H9 (cell line): ENCODE results near the gene IL31RA. TPM values are rescaled to one million over a fixed set of nuclear protein-coding genes. Genes with fewer than 3 reads are reported as not detected.

Source experiments
- DNase-seq: peaks from one replicate; pipeline ENCODE4 v3.0.0-alpha.2; 2017
- H2AFZ ChIP-seq: one replicate; pipeline ENCODE4 v1.6.1; 2013; ENCODE audit warnings: mild to moderate bottlenecking, low read length, control low read depth, moderate library complexity
- H2AK5ac ChIP-seq: 2 replicates; pipeline ENCODE4 v1.6.1; 2013; ENCODE audit warnings: low read length, control low read depth, mixed read lengths; ENCODE audit not compliant: insufficient read length
- H2BK120ac ChIP-seq: one replicate; pipeline ENCODE4 v1.6.1; 2013; ENCODE audit warnings: low read depth, mild to moderate bottlenecking, low read length, control low read depth, inconsistent platforms; ENCODE audit not compliant: poor library complexity, severe bottlenecking
- H2BK12ac ChIP-seq: 2 replicates; pipeline ENCODE4 v1.6.1; 2013; ENCODE audit warnings: low read length, control low read depth, mixed read lengths, low read depth; ENCODE audit not compliant: insufficient read length
- H2BK15ac ChIP-seq: 2 replicates; pipeline ENCODE4 v1.6.1; 2013; ENCODE audit warnings: low read depth, low read length, control low read depth
- H2BK20ac ChIP-seq: one replicate; pipeline ENCODE4 v1.6.1; 2013; ENCODE audit warnings: low read depth, mild to moderate bottlenecking, low read length, control low read depth, inconsistent platforms; ENCODE audit not compliant: poor library complexity, severe bottlenecking
- H2BK5ac ChIP-seq: 2 replicates; pipeline ENCODE4 v1.6.1; 2013; ENCODE audit warnings: low read length, control low read depth, mixed read lengths; ENCODE audit not compliant: insufficient read length
- H3K14ac ChIP-seq: 2 replicates; pipeline ENCODE4 v1.6.1; 2013; ENCODE audit warnings: low read length, control low read depth; ENCODE audit not compliant: insufficient read depth
- H3K18ac ChIP-seq: 2 replicates; pipeline ENCODE4 v1.6.1; 2013; ENCODE audit warnings: low read depth, mild to moderate bottlenecking, mixed read lengths, low read length, control low read depth; ENCODE audit not compliant: insufficient read length
- H3K23ac ChIP-seq: 2 replicates; pipeline ENCODE4 v1.6.1; 2013; ENCODE audit warnings: low read length, control low read depth, mixed read lengths, low read depth; ENCODE audit not compliant: insufficient read length
- H3K23me2 ChIP-seq: 2 replicates; pipeline ENCODE4 v1.6.1; 2013; ENCODE audit warnings: low read depth, mild to moderate bottlenecking, mixed read lengths, low read length, control low read depth; ENCODE audit not compliant: insufficient read length, poor library complexity, severe bottlenecking
- H3K27ac ChIP-seq: 2 replicates; pipeline ENCODE4 v1.5.1; 2013; ENCODE audit warnings: low read length, control low read depth, mixed read lengths, low read depth; ENCODE audit not compliant: insufficient read length
- H3K27me3 ChIP-seq: 2 replicates; pipeline ENCODE4 v1.6.1; 2013; ENCODE audit warnings: low read length, control low read depth, inconsistent platforms; ENCODE audit not compliant: insufficient read depth
- H3K4ac ChIP-seq: 2 replicates; pipeline ENCODE4 v1.6.1; 2013; ENCODE audit warnings: low read depth, mild to moderate bottlenecking, control low read depth, inconsistent platforms, low read length, moderate library complexity
- H3K4me1 ChIP-seq: 2 replicates; pipeline ENCODE4 v1.6.1; 2013; ENCODE audit warnings: low read length, control low read depth, inconsistent platforms; ENCODE audit not compliant: insufficient read depth
- H3K4me2 ChIP-seq: 2 replicates; pipeline ENCODE4 v1.6.1; 2013; ENCODE audit warnings: low read length, control low read depth, mixed read lengths; ENCODE audit not compliant: insufficient read length, insufficient read depth
- H3K56ac ChIP-seq: 2 replicates; pipeline ENCODE4 v1.6.1; 2013; ENCODE audit warnings: low read depth, mild to moderate bottlenecking, mixed read lengths, low read length, control low read depth; ENCODE audit not compliant: insufficient read length
- H3K79me1 ChIP-seq: 2 replicates; pipeline ENCODE4 v1.6.1; 2013; ENCODE audit warnings: low read depth, mild to moderate bottlenecking, moderate library complexity, low read length, control low read depth, inconsistent platforms; ENCODE audit not compliant: insufficient read depth, poor library complexity, severe bottlenecking
- H3K79me2 ChIP-seq: 2 replicates; pipeline ENCODE4 v1.6.1; 2013; ENCODE audit warnings: low read length, control low read depth, inconsistent platforms; ENCODE audit not compliant: insufficient read depth
- H3K9ac ChIP-seq: 2 replicates; pipeline ENCODE4 v1.6.1; 2013; ENCODE audit warnings: low read length, control low read depth, mixed read lengths; ENCODE audit not compliant: insufficient read length; ENCODE audit errors: extremely low read depth
- H3K9me3 ChIP-seq: one replicate; pipeline ENCODE4 v1.6.1; 2013; ENCODE audit warnings: low read depth, low read length, inconsistent platforms; ENCODE audit not compliant: control insufficient read depth
- H3T11ph ChIP-seq: one replicate; pipeline ENCODE4 v1.6.1; 2013; ENCODE audit warnings: mild to moderate bottlenecking, low read length, control low read depth, inconsistent platforms
- H4K20me1 ChIP-seq: one replicate; pipeline ENCODE4 v1.6.1; 2013; ENCODE audit not compliant: control insufficient read depth, insufficient read length, insufficient read depth
- H4K5ac ChIP-seq: 2 replicates; pipeline ENCODE4 v1.6.1; 2013; ENCODE audit warnings: low read depth, mild to moderate bottlenecking, mixed read lengths, low read length, control low read depth; ENCODE audit not compliant: insufficient read length
- H4K8ac ChIP-seq: replicated peaks from 2 replicates; pipeline ENCODE4 v1.6.1; 2013; ENCODE audit warnings: low read length, control low read depth, mixed read lengths, low read depth; ENCODE audit not compliant: insufficient read length
- H4K91ac ChIP-seq: 2 replicates; pipeline ENCODE4 v1.6.1; 2013; ENCODE audit warnings: low read depth, mild to moderate bottlenecking, moderate library complexity, mixed read lengths, low read length, control low read depth; ENCODE audit not compliant: insufficient read length
- H3K27ac Mint-ChIP-seq, 3 experiments: 2 replicates in 2 of 3; 3 replicates in 1 of 3; pipeline ENCODE4 v1.8.0; 2020 to 2021; ENCODE audit warnings: mixed read lengths in 3 of 3, mild to moderate bottlenecking in 1 of 3, moderate library complexity in 1 of 3
- H3K27me3 Mint-ChIP-seq: 2 replicates; pipeline ENCODE4 v1.8.0; 2021; ENCODE audit warnings: low read depth, mild to moderate bottlenecking, moderate library complexity, mixed read lengths
- H3K36me3 Mint-ChIP-seq, 3 experiments: 2 replicates in 2 of 3; 3 replicates in 1 of 3; pipeline ENCODE4 v1.8.0; 2020 to 2021; ENCODE audit warnings: low read depth in 3 of 3, mixed read lengths in 3 of 3; ENCODE audit not compliant: insufficient read depth in 1 of 3
- H3K4me1 Mint-ChIP-seq, 2 experiments: 2 replicates each; pipeline ENCODE4 v1.8.0; 2020; ENCODE audit warnings: mixed read lengths in 2 of 2
- H3K4me3 Mint-ChIP-seq, 2 experiments: 2 replicates in 1 of 2; 3 replicates in 1 of 2; pipeline ENCODE4 v1.8.0; 2020 to 2021; ENCODE audit warnings: mild to moderate bottlenecking in 2 of 2, mixed read lengths in 2 of 2, moderate library complexity in 1 of 2
- H3K9me3 Mint-ChIP-seq, 2 experiments: 2 replicates in 1 of 2; 3 replicates in 1 of 2; pipeline ENCODE4 v1.8.0; 2020; ENCODE audit warnings: mild to moderate bottlenecking in 2 of 2, mixed read lengths in 2 of 2, moderate library complexity in 1 of 2
- WGBS: extraction: QIAGEN DNeasy Blood & Tissue Kit; methylation state at CpG from one replicate; pipeline ENCODE4 v1.1.7; 2013; ENCODE audit warnings: missing lambda C conversion rate, low lambda C conversion rate, mixed read lengths; ENCODE audit not compliant: insufficient read length; ENCODE audit errors: extremely low coverage; 5-methylcytosine and 5-hydroxymethylcytosine counted together
- total RNA-seq: library from RNA; stranded (reverse); gene quantifications from 2 replicates; pipeline ENCODE4 v1.2.1, GENCODE V29; 2021
- TF ChIP-seq, protein P1 (sequence below): fragments of 200-600 bp; sonication (generic); conservative IDR thresholded peaks from 3 replicates; pipeline ENCODE4 v1.8.0; 2021; ENCODE audit warnings: antibody characterized with exemption, mild to moderate bottlenecking

IL31RA gene
- total RNA-seq, 1 experiment from 2014 or later, result 0.11 TPM

GRCh38 chr5:55860288-55860687 lies 9.1 kb downstream of the IL31RA start:
- Histone ChIP-seq H4K5ac (no peak overlapping the region), H3K23me2 (no peaks in the 10 kb centered on the region), H3T11ph (no peak overlapping the region), H3K14ac (no peak overlapping the region), H3K9me3 (no peaks in the 10 kb centered on the region), H2AK5ac (no peak overlapping the region), H2BK12ac (no peak overlapping the region), H3K23ac (no peak overlapping the region), H2BK120ac (no peak overlapping the region), H3K4me2 (no peak overlapping the region), H3K4me1 (no peaks in the 10 kb centered on the region), H3K9ac (no peak overlapping the region), H2BK20ac (no peak overlapping the region), H3K27ac (no peak overlapping the region), H3K27me3 (no peaks in the 10 kb centered on the region), H3K56ac (no peak overlapping the region), H3K79me2 (no peaks in the 10 kb centered on the region), H2BK5ac (no peak overlapping the region), H3K18ac (no peak overlapping the region), H2AFZ (no peak overlapping the region), H3K4ac (no peak overlapping the region), H2BK15ac (no peak overlapping the region), H4K91ac (no peak overlapping the region), H4K20me1 (no peaks in the 10 kb centered on the region), H3K79me1 (no peaks in the 10 kb centered on the region), H4K8ac (no peak overlapping the region)
- no CpG with 5 or more reads among the region's 3 CpGs for WGBS
- Mint-ChIP-seq H3K4me3 (no peak overlapping the region), H3K9me3 (peaks cover 6 to 8% of the 10 kb centered on the region in 2 experiments; a peak in 4 of 5 replicates), H3K36me3 (peaks cover 0 to 4% (median 0%) of the 10 kb centered on the region in 3 experiments; a peak in 2 of 7 replicates), H3K4me1 (peaks cover 4 to 5% of the 10 kb centered on the region in 2 experiments; a peak in 1 of 4 replicates), H3K27ac (no peak overlapping the region), H3K27me3 (no peaks in the 10 kb centered on the region; the same call in 1 of the 2 replicates)
- no peak for DNase-seq
- TF ChIP-seq, protein P1, sequence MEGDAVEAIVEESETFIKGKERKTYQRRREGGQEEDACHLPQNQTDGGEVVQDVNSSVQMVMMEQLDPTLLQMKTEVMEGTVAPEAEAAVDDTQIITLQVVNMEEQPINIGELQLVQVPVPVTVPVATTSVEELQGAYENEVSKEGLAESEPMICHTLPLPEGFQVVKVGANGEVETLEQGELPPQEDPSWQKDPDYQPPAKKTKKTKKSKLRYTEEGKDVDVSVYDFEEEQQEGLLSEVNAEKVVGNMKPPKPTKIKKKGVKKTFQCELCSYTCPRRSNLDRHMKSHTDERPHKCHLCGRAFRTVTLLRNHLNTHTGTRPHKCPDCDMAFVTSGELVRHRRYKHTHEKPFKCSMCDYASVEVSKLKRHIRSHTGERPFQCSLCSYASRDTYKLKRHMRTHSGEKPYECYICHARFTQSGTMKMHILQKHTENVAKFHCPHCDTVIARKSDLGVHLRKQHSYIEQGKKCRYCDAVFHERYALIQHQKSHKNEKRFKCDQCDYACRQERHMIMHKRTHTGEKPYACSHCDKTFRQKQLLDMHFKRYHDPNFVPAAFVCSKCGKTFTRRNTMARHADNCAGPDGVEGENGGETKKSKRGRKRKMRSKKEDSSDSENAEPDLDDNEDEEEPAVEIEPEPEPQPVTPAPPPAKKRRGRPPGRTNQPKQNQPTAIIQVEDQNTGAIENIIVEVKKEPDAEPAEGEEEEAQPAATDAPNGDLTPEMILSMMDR, result no peak
